GM18861 (cell line): ENCODE results near the gene SNRPD1.
"Not testable (repeated sequence)": the region's sequence is repeated elsewhere in the genome, so short reads cannot be mapped to it uniquely, and the experiment has no call there.

ENCODE experiments used
- ATAC-seq: cut with Tn5 transposase; IDR thresholded peaks from one replicate; pipeline ENCODE4 v1.9.1; 2021; ENCODE audit not compliant: unreplicated experiment

Gene SNRPD1

GRCh38 chr18:21612125-21613039 is at the start of gene SNRPD1:
SNRPD1 (plus strand) TSS chr18:21612314; CDS start chr18:21612430, 116 bp downstream.
- peak; percentile 96 for ATAC-seq

GRCh38 chr18:21571772-21572171 is 40.3 kb upstream of the SNRPD1 start:
- ATAC-seq: no peak

DNA sequence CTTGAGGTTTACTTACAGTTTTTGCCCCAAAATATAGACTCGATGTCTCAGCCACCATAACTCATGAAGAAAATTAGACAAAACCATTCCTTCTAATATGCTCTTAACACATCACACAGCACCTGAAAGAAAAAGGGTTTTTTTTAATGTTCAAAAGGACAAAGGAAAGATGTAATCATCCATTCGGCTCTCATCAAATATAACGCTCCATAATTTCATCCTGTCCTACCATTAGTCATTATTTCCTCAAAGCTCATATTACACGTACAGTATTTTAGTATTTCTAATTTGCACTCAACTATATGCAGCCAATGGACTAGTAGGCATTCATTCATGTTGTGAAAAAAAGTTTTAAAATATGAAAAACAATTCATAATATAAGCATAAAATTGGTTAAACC is 36.5 kb upstream of the SNRPD1 start:
- ATAC-seq: no peak

DNA sequence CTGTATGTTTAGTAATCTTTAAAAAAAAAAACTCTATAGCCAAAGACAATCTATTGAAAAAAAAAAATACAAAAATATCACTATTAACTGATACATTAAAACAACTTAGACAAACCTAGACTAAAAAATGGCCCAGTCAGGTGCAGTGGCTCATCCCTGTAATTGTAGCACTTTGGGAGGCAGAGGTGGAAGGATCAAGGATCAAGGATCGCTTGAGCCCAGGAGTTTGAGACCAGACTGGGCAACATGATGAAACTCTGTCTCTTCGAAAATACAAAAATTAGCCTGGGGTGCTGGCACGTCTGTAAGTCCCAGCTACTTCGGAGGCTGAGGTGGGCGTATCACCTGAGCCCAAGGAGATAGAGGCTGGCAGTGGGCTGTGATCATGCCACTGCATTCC is 27.7 kb upstream of the SNRPD1 start:
- no peak for ATAC-seq

- ATAC-seq: not testable (repeated sequence)
Observed at GRCh38 chr18:21592361-21592760, 19.8 kb upstream of the SNRPD1 start.

DNA sequence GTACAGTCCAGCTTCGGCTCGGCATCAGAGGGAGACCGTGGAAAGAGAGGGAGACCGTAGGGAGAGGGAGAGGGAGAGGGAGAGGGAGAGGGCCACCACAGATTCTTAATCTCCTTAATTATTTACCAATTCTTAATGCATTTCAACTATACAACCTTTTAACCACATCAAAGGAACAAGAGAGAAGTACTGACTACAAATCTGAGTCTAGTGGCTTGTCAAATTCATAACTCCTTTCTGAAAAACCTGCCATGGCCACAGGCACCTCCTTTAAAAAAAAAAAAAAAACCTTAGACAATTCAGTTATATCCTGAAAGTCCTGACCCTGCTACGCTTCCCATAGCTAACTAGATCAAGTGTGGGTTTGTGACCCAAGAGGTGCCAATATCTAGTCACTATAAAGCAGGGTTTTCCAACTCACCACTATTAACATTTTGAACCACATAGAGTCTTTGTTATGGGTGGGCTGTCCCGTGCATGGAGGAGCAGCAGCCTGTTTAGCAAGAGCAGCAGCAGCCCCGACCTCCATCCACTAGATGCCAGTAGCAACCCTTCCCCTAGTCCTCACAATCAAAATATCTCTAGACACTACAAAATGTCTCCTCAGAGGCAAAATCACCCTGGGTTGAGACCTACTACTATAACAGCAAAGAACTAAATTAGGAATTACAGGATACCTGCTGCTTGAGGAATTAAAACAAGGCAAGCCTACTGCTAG is 18.4 kb upstream of the SNRPD1 start:
- ATAC-seq: no peak

DNA sequence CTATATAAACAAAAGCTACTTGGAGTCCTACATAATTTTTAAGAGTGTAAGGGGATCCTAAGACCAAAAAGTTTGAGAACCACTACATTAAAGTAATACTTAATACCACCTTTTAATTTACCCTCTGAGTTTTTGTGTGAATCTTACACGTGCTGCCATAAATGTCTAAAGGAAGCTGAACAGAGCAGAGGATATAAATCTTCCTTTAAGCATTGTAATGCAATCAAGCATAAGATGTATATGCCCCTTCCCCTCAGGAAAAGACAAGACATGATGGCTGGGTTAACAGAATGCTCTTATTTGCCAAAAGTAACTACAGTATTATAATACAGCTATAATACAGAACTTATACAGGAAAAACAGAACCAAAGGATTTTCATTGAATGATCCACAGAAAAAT is 14.5 kb upstream of the SNRPD1 start:
- no peak for ATAC-seq

DNA sequence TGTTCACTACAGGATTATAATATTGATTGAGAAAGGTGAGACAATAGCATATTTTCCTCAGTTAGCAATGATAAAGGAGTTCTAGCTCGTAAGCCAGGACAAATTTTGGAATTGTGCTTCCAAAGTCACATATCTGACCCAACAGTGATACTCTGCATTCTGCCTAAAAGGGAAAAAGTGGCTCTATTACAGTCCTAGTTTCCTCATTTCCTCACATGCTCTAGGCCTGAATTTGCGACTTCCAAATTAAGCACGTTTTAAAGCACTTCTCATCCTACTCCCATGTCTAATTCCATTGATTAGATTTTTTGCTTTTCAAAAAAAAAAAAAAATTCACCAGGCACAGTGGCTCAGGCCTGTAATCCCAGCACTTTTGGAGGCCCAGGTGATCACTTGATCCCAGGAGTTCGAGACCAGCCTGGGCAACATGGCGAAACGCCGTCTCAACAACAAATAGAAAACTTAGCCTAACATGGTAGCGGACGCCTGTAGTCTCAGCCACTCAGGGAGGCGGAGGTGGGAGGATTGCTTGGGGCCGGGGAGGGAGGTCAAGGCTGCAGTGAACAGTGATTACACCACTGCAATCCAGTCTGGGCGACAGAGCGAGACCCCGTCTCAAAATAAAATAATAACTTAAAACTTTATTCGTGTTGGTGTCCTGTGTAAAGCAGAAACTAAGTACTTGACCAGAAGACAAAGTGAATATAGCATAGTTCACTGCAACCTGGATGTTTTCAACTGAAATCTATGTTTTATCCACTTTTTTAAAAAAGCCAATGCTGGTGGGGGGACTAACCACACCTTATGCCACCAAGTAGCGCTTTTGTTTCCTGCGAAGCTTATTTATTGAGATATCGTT is 13.2 kb upstream of the SNRPD1 start:
- ATAC-seq: no peak

DNA sequence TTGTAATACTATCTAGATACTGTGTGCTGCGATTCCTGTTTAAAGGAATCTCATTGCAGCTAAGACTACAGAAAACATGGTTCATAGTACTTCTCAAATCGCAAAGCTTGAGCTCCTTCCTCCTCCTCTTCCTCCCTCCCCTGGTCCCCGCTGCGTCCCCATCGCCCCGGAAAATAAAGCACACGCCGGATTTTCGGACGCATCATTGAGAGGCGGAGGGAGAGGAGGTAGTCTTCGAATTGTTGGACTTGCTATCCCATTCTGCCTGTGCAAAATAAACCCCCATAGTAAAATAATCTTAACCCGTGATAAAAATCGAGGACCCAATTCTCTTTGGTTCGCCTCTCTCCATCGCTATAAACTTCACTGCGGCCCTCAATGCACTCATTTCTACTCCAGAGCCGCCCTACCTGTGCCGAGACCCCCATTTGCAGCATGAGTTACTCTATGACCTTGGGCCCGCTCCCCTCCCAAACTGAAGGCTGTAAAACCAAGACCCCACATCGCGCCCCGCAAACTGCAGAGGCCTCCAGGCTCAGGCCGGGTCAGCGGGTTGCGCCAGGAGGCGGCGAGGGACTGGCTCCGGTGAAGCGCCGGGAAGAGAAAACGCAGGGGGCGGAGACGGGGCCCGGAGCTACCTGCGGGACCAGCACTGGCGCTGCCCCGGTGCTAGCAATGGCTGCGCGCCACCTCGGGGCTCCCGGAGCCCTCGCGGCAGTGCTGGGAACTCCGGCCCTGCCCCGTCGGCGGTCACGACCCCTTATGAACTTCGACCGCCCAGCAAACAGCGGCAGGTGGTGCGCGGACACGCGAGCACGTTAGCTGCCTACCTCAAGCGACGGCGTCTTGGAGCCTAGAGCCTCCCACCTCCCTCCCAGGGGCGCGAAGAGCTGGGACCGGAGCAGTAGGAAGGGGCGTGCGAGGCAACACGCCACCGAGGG is 12.3 kb upstream of the SNRPD1 start:
- no peak for ATAC-seq

GRCh38 chr18:21600526-21601410 is 11.3 kb upstream of the SNRPD1 start, which contains the start of gene ESCO1:
ESCO1 (minus strand) TSS chr18:21600704; CDS start chr18:21574843, 25,861 bp downstream.
- ATAC-seq: peak; percentile 91

DNA sequence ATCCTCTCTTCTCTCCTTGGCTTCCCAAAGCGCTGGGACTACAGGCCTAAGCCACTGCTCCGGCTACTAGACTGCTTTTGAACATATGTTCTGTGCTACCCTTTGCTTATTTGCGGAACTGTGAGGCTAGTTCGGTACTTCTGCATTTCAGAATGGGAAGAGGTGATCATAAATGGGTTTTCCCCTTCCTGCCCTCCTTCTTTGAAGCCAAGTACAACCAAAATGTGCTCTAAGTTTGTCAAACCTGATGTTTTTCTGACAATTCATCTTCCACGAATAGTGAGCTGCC is 9.9 kb upstream of the SNRPD1 start:
- ATAC-seq: no peak

DNA sequence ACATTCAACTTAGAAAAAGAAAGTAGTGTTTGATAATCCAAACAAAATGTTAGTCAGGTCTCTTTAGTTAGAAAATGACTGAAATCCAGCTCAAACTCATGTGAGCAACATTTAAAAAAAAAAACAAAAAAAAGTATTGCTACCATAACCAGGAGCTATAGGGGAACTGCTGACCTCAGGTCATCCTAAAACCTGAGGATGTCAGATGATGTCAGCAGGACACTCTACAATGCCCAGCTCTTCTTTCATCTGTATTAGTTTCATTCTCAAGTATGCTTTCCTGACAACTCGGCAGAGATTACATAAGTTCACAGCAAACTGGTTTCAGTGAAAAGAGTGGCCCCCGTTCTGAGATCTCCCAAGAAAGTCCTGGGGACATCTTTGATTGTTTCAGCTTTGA is 7.4 kb upstream of the SNRPD1 start:
- no peak for ATAC-seq

GRCh38 chr18:21605213-21605612 is 6.9 kb upstream of the SNRPD1 start:
- no peak for ATAC-seq

DNA sequence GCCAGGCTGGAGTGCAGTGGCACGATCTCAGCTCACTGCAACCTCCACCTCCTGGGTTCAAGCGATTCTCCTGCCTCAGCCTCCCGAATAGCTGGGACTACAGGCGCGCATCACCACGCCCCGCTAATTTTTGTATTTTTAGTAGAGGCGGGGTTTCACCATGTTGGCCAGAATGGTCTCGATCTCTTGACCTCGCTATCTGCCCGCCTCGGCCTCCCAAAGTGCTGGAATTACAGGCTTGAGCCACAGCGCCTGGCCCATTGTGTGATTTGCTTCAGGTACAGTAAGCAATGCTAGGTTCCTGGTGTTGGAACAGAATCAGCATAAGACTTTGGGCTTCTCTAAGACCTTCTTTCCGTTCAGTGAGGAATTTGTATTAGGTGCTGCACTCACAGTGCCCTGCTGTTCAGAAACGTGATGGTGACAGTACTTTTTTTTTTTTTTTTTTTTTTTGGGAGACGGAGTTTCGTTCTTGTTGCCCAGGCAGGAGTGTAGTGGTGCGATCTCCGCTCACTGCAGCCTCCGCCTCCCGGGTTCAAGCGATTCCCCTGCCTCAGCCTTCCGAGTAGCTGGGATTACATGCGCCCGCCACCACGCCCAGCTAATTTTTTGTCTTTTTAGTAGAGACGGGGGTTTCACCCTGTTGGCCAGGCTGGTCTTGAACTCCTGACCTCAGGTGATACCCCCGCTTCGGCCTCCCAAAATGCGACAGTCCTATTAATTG is 551 bp upstream of the SNRPD1 start:
- not testable (repeated sequence) for ATAC-seq

GRCh38 chr18:21621640-21622039 is 9.5 kb downstream of the SNRPD1 start:
- not testable (repeated sequence) for ATAC-seq

- ATAC-seq: peak; percentile 81
Observed at GRCh38 chr18:21629089-21629832, 17.1 kb downstream of the SNRPD1 start.

DNA sequence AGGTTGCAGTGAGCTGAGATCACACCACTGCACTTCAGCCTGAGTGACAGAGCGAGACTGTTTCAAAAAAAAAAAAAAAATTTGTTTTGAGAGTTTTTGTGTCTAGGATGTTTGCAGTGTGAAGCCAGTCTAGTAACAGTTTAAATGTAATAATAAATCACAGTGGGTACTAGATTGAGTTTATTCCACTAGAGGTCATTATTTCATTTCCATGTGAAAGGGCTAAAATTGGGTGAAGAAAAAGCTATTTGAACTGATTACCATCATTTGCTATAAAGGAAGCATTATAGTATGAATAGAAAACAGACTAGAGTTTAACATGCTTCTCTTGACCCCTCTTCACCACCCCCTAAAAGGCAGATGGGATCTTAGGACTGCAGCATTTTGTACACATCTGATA is 20.3 kb downstream of the SNRPD1 start:
- ATAC-seq: no peak
